ENCODE results near the gene ZPLD1. TPM values are rescaled to one million over a fixed set of nuclear protein-coding genes. Genes with fewer than 3 reads are reported as not detected.

ZPLD1 gene
- total RNA-seq (not detected), polyA plus RNA-seq (not detected)

- Mint-ChIP-seq H3K9me3 (no peaks in the 10 kb centered on the region), H3K36me3 (no peaks in the 10 kb centered on the region), H3K4me3 (no peak within 1 kb of the TSS), H3K27me3 (peaks cover 0 to 24% of the 10 kb centered on the region in 2 donors), H3K27ac (no peak within 1 kb of the TSS), H3K4me1 (no peaks in the 10 kb centered on the region)
- Histone ChIP-seq H3K4me3 (ENCODE audit: low read length) (no peak within 1 kb of the TSS), H3K27me3 (ENCODE audit: insufficient read depth, low read length, poor library complexity, severe bottlenecking) (no peaks in the 10 kb centered on the region), H3K9me3 (ENCODE audit: low read length) (no peaks in the 10 kb centered on the region), H3K36me3 (ENCODE audit: insufficient read depth, low read length) (no peaks in the 10 kb centered on the region), H3K4me1 (ENCODE audit: insufficient read depth, low read length) (no peaks in the 10 kb centered on the region), H3K27ac (ENCODE audit: low read depth, low read length) (no peak within 1 kb of the TSS)
- POLR2A ChIA-PET, result no interaction called here
- DNase-seq, result no peak
- CTCF ChIA-PET, result no interaction called here
These were observed at the start of gene ZPLD1 for GRCh38 chr3:102434715-102435114. Gene ZPLD1, plus strand, starts transcription at chr3:102435015. Its CDS starts 3,473 bp downstream, at chr3:102438488.

GRCh38 chr3:102390171-102390864 is 44.5 kb upstream of the ZPLD1 start:
- Mint-ChIP-seq H3K4me1 (no peaks in the 10 kb centered on the region), H3K27ac (no peak overlapping the region), H3K27me3 (peaks cover 3 to 4% of the 10 kb centered on the region in 2 donors), H3K36me3 (no peaks in the 10 kb centered on the region), H3K9me3 (no peaks in the 10 kb centered on the region), H3K4me3 (no peak overlapping the region)
- Histone ChIP-seq H3K36me3 (ENCODE audit: insufficient read depth, low read length) (no peaks in the 10 kb centered on the region), H3K9me3 (ENCODE audit: low read length) (no peaks in the 10 kb centered on the region), H3K27me3 (ENCODE audit: insufficient read depth, low read length, poor library complexity, severe bottlenecking) (no peaks in the 10 kb centered on the region), H3K27ac (ENCODE audit: low read depth, low read length) (no peak overlapping the region), H3K4me3 (ENCODE audit: low read length) (no peak overlapping the region), H3K4me1 (ENCODE audit: insufficient read depth, low read length) (no peaks in the 10 kb centered on the region)
- DNase-seq, result no peak
- CTCF ChIA-PET, result no interaction called here
- POLR2A ChIA-PET, result no interaction called here

GRCh38 chr3:102390916-102391315 is 43.9 kb upstream of the ZPLD1 start:
- H3K27ac Mint-ChIP-seq, result no peak overlapping the region
- CTCF ChIA-PET, result no interaction called here
- H3K27ac ChIP-seq (ENCODE audit: low read depth, low read length), result no peak overlapping the region

DNA sequence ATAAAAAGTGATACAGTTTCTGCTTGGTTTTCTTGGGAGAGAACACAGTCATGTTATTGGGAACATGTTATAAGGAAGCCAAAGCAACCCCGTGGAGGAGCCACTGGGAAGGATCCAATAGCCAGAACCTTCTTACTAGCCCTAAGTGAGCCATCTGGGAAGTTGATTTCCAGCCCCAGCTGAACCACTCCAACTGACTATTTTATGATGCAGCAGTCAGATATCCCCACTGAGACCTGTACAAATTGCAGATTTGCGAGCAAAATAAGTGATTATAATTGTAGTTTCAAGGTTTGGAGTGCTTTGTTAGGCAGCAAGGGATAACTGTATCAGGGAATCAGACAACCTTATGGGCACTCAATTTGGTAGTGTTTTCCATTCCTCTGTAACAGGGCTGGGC is 43.3 kb upstream of the ZPLD1 start:
- no peaks in the 10 kb centered on the region for H3K4me1 Mint-ChIP-seq
- peaks cover 0 to 4% of the 10 kb centered on the region in 2 donors for H3K27me3 Mint-ChIP-seq
- no peak for DNase-seq
- H3K36me3 Mint-ChIP-seq, result no peaks in the 10 kb centered on the region
- H3K36me3 ChIP-seq (ENCODE audit: insufficient read depth, low read length), result no peaks in the 10 kb centered on the region
- H3K27ac ChIP-seq (ENCODE audit: low read depth, low read length), result no peak overlapping the region
- H3K27ac Mint-ChIP-seq, result no peak overlapping the region
- H3K9me3 ChIP-seq (ENCODE audit: low read length), result no peaks in the 10 kb centered on the region
- H3K9me3 Mint-ChIP-seq, result no peaks in the 10 kb centered on the region
- H3K4me3 ChIP-seq (ENCODE audit: low read length), result no peak overlapping the region
- H3K27me3 ChIP-seq (ENCODE audit: insufficient read depth, low read length, poor library complexity, severe bottlenecking), result no peaks in the 10 kb centered on the region
- ChIA-PET CTCF (no interaction called here), POLR2A (no interaction called here)
- H3K4me3 Mint-ChIP-seq, result no peak overlapping the region
- H3K4me1 ChIP-seq (ENCODE audit: insufficient read depth, low read length), result no peaks in the 10 kb centered on the region

More at GRCh38 chr3:102390916-102391315, 43.9 kb upstream of the ZPLD1 start:
- no peaks in the 10 kb centered on the region for H3K9me3 ChIP-seq (ENCODE audit: low read length)
- no peak for DNase-seq
- no peaks in the 10 kb centered on the region for H3K4me1 Mint-ChIP-seq
- no peak overlapping the region for H3K4me3 ChIP-seq (ENCODE audit: low read length)
- no peaks in the 10 kb centered on the region for H3K9me3 Mint-ChIP-seq
- no peaks in the 10 kb centered on the region for H3K36me3 Mint-ChIP-seq
- H3K36me3 ChIP-seq (ENCODE audit: insufficient read depth, low read length), result no peaks in the 10 kb centered on the region
- H3K4me3 Mint-ChIP-seq, result no peak overlapping the region
- POLR2A ChIA-PET, result no interaction called here
- H3K27me3 Mint-ChIP-seq, result peaks cover under 1 to 4% of the 10 kb centered on the region in 2 donors
- H3K27me3 ChIP-seq (ENCODE audit: insufficient read depth, low read length, poor library complexity, severe bottlenecking), result no peaks in the 10 kb centered on the region
- H3K4me1 ChIP-seq (ENCODE audit: insufficient read depth, low read length), result no peaks in the 10 kb centered on the region

- ChIA-PET CTCF (no interaction called here), POLR2A (no interaction called here)
These were observed 40.3 kb upstream of the ZPLD1 start for GRCh38 chr3:102394517-102394916.

GRCh38 chr3:102398176-102398575 is 36.6 kb upstream of the ZPLD1 start:
- Mint-ChIP-seq H3K9me3 (no peaks in the 10 kb centered on the region), H3K4me3 (no peak overlapping the region), H3K27ac (no peak overlapping the region), H3K4me1 (no peaks in the 10 kb centered on the region), H3K36me3 (no peaks in the 10 kb centered on the region), H3K27me3 (peaks cover 2 to 17% of the 10 kb centered on the region in 2 donors)
- H3K9me3 ChIP-seq (ENCODE audit: low read length), result no peaks in the 10 kb centered on the region
- ChIA-PET CTCF (no interaction called here), POLR2A (no interaction called here)
- no peaks in the 10 kb centered on the region for H3K27me3 ChIP-seq (ENCODE audit: insufficient read depth, low read length, poor library complexity, severe bottlenecking)
- no peak overlapping the region for H3K27ac ChIP-seq (ENCODE audit: low read depth, low read length)
- no peaks in the 10 kb centered on the region for H3K36me3 ChIP-seq (ENCODE audit: insufficient read depth, low read length)
- no peaks in the 10 kb centered on the region for H3K4me1 ChIP-seq (ENCODE audit: insufficient read depth, low read length)
- DNase-seq, result no peak
- H3K4me3 ChIP-seq (ENCODE audit: low read length), result no peak overlapping the region

More at GRCh38 chr3:102394517-102394916, 40.3 kb upstream of the ZPLD1 start:
- Histone ChIP-seq H3K4me1 (ENCODE audit: insufficient read depth, low read length) (no peaks in the 10 kb centered on the region), H3K4me3 (ENCODE audit: low read length) (no peak overlapping the region), H3K27ac (ENCODE audit: low read depth, low read length) (no peak overlapping the region), H3K36me3 (ENCODE audit: insufficient read depth, low read length) (no peaks in the 10 kb centered on the region), H3K27me3 (ENCODE audit: insufficient read depth, low read length, poor library complexity, severe bottlenecking) (no peaks in the 10 kb centered on the region), H3K9me3 (ENCODE audit: low read length) (no peaks in the 10 kb centered on the region)
- DNase-seq, result no peak
- Mint-ChIP-seq H3K9me3 (no peaks in the 10 kb centered on the region), H3K27me3 (peaks cover 0 to 4% of the 10 kb centered on the region in 2 donors), H3K4me1 (no peaks in the 10 kb centered on the region), H3K36me3 (no peaks in the 10 kb centered on the region), H3K4me3 (no peak overlapping the region), H3K27ac (no peak overlapping the region)

DNA sequence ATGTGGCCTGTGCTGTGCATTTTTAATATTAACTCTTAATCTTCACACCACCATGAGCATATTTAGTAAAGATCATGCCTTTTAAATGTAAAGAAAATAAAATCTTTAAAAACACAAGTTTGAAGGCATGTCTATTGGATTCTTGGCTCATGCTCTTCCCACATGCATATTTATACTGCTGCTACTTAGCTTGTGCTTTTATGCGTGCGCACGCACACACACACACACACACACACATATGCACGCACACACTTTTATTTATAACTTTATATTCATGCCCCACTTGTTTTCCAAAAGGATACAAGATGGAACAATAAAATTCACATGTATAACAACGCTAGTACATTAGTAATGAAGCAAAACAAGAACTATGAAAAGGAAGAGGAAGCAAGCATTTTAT is 36.1 kb upstream of the ZPLD1 start:
- no peak overlapping the region for H3K27ac ChIP-seq (ENCODE audit: low read depth, low read length)
- Mint-ChIP-seq H3K9me3 (no peaks in the 10 kb centered on the region), H3K4me1 (no peaks in the 10 kb centered on the region), H3K4me3 (no peak overlapping the region), H3K36me3 (no peaks in the 10 kb centered on the region), H3K27me3 (peaks cover 2 to 22% of the 10 kb centered on the region in 2 donors), H3K27ac (no peak overlapping the region)
- H3K4me3 ChIP-seq (ENCODE audit: low read length), result no peak overlapping the region
- no peak for DNase-seq
- H3K27me3 ChIP-seq (ENCODE audit: insufficient read depth, low read length, poor library complexity, severe bottlenecking), result no peaks in the 10 kb centered on the region
- ChIA-PET POLR2A (no interaction called here), CTCF (no interaction called here)
- no peaks in the 10 kb centered on the region for H3K36me3 ChIP-seq (ENCODE audit: insufficient read depth, low read length)
- no peaks in the 10 kb centered on the region for H3K9me3 ChIP-seq (ENCODE audit: low read length)
- no peaks in the 10 kb centered on the region for H3K4me1 ChIP-seq (ENCODE audit: insufficient read depth, low read length)

GRCh38 chr3:102400142-102400541 is 34.7 kb upstream of the ZPLD1 start:
- Mint-ChIP-seq H3K36me3 (no peaks in the 10 kb centered on the region), H3K27me3 (peaks cover 2 to 32% of the 10 kb centered on the region in 2 donors), H3K4me1 (no peaks in the 10 kb centered on the region), H3K27ac (no peak overlapping the region), H3K4me3 (no peak overlapping the region), H3K9me3 (no peaks in the 10 kb centered on the region)
- Histone ChIP-seq H3K4me1 (ENCODE audit: insufficient read depth, low read length) (no peaks in the 10 kb centered on the region), H3K27ac (ENCODE audit: low read depth, low read length) (no peak overlapping the region), H3K27me3 (ENCODE audit: insufficient read depth, low read length, poor library complexity, severe bottlenecking) (no peaks in the 10 kb centered on the region), H3K36me3 (ENCODE audit: insufficient read depth, low read length) (no peaks in the 10 kb centered on the region), H3K4me3 (ENCODE audit: low read length) (no peak overlapping the region), H3K9me3 (ENCODE audit: low read length) (no peaks in the 10 kb centered on the region)
- no peak for DNase-seq
- ChIA-PET POLR2A (no interaction called here), CTCF (no interaction called here)
